MM.1S (cell line): ENCODE data around the gene OSTF1.

ENCODE experiments used
- DNase-seq: peaks from one replicate; pipeline ENCODE4 v3.0.0-alpha.2; 2015
- H2AFZ ChIP-seq: fragments of 300-600 bp; sonication (generic); 2 replicates; pipeline ENCODE4 v1.6.0; 2016; ENCODE audit warnings: antibody characterized with exemption, low read length
- H3F3A ChIP-seq: fragments of 300-600 bp; sonication (generic); 2 replicates; pipeline ENCODE4 v1.6.1; 2016; ENCODE audit warnings: mild to moderate bottlenecking, antibody characterized with exemption, low read length, moderate library complexity, mixed read lengths; ENCODE audit not compliant: insufficient read depth
- H3K27ac ChIP-seq: fragments of 300-600 bp; sonication (generic); 2 replicates; pipeline ENCODE4 v1.5.1; 2016; ENCODE audit warnings: mild to moderate bottlenecking, low read length
- H3K27me3 ChIP-seq: fragments of 300-600 bp; sonication (generic); replicated peaks from 2 replicates; pipeline ENCODE4 v1.6.0; 2016; ENCODE audit warnings: low read length; ENCODE audit not compliant: insufficient read depth
- H3K36me3 ChIP-seq: fragments of 300-600 bp; sonication (generic); replicated peaks from 2 replicates; pipeline ENCODE4 v1.6.1; 2016; ENCODE audit warnings: mild to moderate bottlenecking, low read length, mixed read lengths; ENCODE audit not compliant: insufficient read depth
- H3K4me1 ChIP-seq: fragments of 300-600 bp; sonication (generic); 2 replicates; pipeline ENCODE4 v1.6.1; 2016; ENCODE audit warnings: low read length, mixed read lengths
- H3K4me2 ChIP-seq: fragments of 300-600 bp; sonication (generic); 2 replicates; pipeline ENCODE4 v1.6.0; 2016; ENCODE audit warnings: low read depth, low read length
- H3K4me3 ChIP-seq: fragments of 300-600 bp; sonication (generic); 2 replicates; pipeline ENCODE4 v1.5.1; 2016; ENCODE audit warnings: low read length, mixed read lengths
- H3K79me2 ChIP-seq: fragments of 300-600 bp; sonication (generic); 2 replicates; pipeline ENCODE4 v1.6.1; 2016; ENCODE audit warnings: mixed run types, low read length, mixed read lengths
- H3K9ac ChIP-seq: fragments of 300-600 bp; sonication (generic); 2 replicates; pipeline ENCODE4 v1.6.1; 2016; ENCODE audit warnings: low read length, mixed read lengths
- H3K9me2 ChIP-seq: fragments of 300-600 bp; sonication (generic); replicated peaks from 2 replicates; pipeline ENCODE4 v1.6.1; 2016; ENCODE audit warnings: mild to moderate bottlenecking, low read length, mixed read lengths; ENCODE audit not compliant: insufficient read depth
- H3K9me3 ChIP-seq: fragments of 300-600 bp; sonication (generic); replicated peaks from 2 replicates; pipeline ENCODE4 v1.6.1; 2016; ENCODE audit warnings: mild to moderate bottlenecking, low read length, mixed read lengths; ENCODE audit not compliant: insufficient read depth
- H4K20me1 ChIP-seq: fragments of 300-600 bp; sonication (generic); 2 replicates; pipeline ENCODE4 v1.6.1; 2016; ENCODE audit warnings: mild to moderate bottlenecking, low read length, moderate library complexity, mixed read lengths; ENCODE audit not compliant: insufficient read depth
- CTCF ChIP-seq: fragments of 300-600 bp; sonication (generic); IDR thresholded peaks from 2 replicates; pipeline ENCODE4 v1.5.1; 2016; ENCODE audit warnings: antibody characterized with exemption, low read length, mixed read lengths
- EZH2 ChIP-seq: fragments of 300-600 bp; sonication (generic); optimal IDR thresholded peaks from 2 replicates; pipeline ENCODE3; 2017; ENCODE audit warnings: low read depth, mild to moderate bottlenecking, antibody characterized with exemption, low read length, mixed read lengths
- EZH2phosphoT487 ChIP-seq: fragments of 300-600 bp; sonication (generic); IDR thresholded peaks from 2 replicates; pipeline ENCODE4 v1.6.1; 2018; ENCODE audit warnings: antibody characterized with exemption, low read length

OSTF1 gene

GRCh38 chr9:75134495-75134894 lies 46.2 kb downstream of the OSTF1 start:
- no peaks in the 10 kb centered on the region; the same call in 1 of the 2 replicates for H3K36me3 ChIP-seq
- no peak overlapping the region for H3K9ac ChIP-seq
- no peak for DNase-seq
- peaks cover 5% of the 10 kb centered on the region; the same call in 1 of the 2 replicates for H4K20me1 ChIP-seq
- H3K27ac ChIP-seq: no peak overlapping the region
- H3K4me3 ChIP-seq: no peak overlapping the region
- no peak overlapping the region for H3K4me2 ChIP-seq
- TF ChIP-seq CTCF: no peak
- no peak for TF ChIP-seq EZH2phosphoT487
- TF ChIP-seq EZH2: no peak
- no peaks in the 10 kb centered on the region for H3K4me1 ChIP-seq
- H2AFZ ChIP-seq: no peak overlapping the region
- no peaks in the 10 kb centered on the region for H3K79me2 ChIP-seq
- no peaks in the 10 kb centered on the region for H3K27me3 ChIP-seq
- H3K9me3 ChIP-seq: no peaks in the 10 kb centered on the region
- H3F3A ChIP-seq: no peaks in the 10 kb centered on the region
- H3K9me2 ChIP-seq: no peaks in the 10 kb centered on the region

- Histone ChIP-seq H3K36me3 (peaks cover under 1% of the 10 kb centered on the region; the same call in 1 of the 2 replicates), H3K9me2 (no peaks in the 10 kb centered on the region), H3K27me3 (no peaks in the 10 kb centered on the region), H3F3A (no peaks in the 10 kb centered on the region), H4K20me1 (peaks cover 3% of the 10 kb centered on the region; the same call in 1 of the 2 replicates), H3K4me2 (no peak overlapping the region), H3K4me1 (peaks cover 3% of the 10 kb centered on the region; the same call in 1 of the 2 replicates), H3K27ac (no peak overlapping the region), H3K4me3 (no peak overlapping the region), H3K79me2 (no peaks in the 10 kb centered on the region), H3K9me3 (no peaks in the 10 kb centered on the region), H3K9ac (no peak overlapping the region), H2AFZ (no peak overlapping the region)
- TF ChIP-seq EZH2phosphoT487 (no peak), EZH2 (no peak), CTCF (no peak)
- no peak for DNase-seq
Measured at GRCh38 chr9:75138260-75139040, 50.1 kb downstream of the OSTF1 start.

GRCh38 chr9:75139201-75139600 lies 50.9 kb downstream of the OSTF1 start:
- no peak overlapping the region for H2AFZ ChIP-seq
- H3K9me2 ChIP-seq: no peaks in the 10 kb centered on the region
- no peak for DNase-seq
- no peaks in the 10 kb centered on the region for H3K79me2 ChIP-seq
- H3K36me3 ChIP-seq: 0 out of 2 replicates have a peak, but pooled peaks cover 4% of the 10 kb centered on the region
- H3K4me1 ChIP-seq: peaks cover 3% of the 10 kb centered on the region; the same call in 1 of the 2 replicates
- no peaks in the 10 kb centered on the region for H3K9me3 ChIP-seq
- H4K20me1 ChIP-seq: no peaks in the 10 kb centered on the region
- no peaks in the 10 kb centered on the region for H3F3A ChIP-seq
- no peaks in the 10 kb centered on the region for H3K27me3 ChIP-seq
- H3K4me2 ChIP-seq: no peak overlapping the region
- no peak overlapping the region for H3K4me3 ChIP-seq
- H3K9ac ChIP-seq: no peak overlapping the region
- TF ChIP-seq EZH2phosphoT487 (no peak), EZH2 (no peak), CTCF (no peak)
- H3K27ac ChIP-seq: no peak overlapping the region
